NT2/D1 (cell line): ENCODE measurements around the gene MX2.

ENCODE experiments used
- DNase-seq: peaks from one replicate; pipeline ENCODE4 v3.0.0-alpha.2; 2011; ENCODE audit warnings: low read depth, low spot score
- H3K27me3 ChIP-seq: 2 replicates; pipeline ENCODE4 v1.6.0; 2011; ENCODE audit warnings: mild to moderate bottlenecking; ENCODE audit not compliant: insufficient read length, insufficient read depth
- H3K36me3 ChIP-seq: 2 replicates; pipeline ENCODE4 v1.6.1; 2011; ENCODE audit warnings: mild to moderate bottlenecking, low read length, mixed read lengths; ENCODE audit not compliant: insufficient read depth, insufficient read length
- H3K4me1 ChIP-seq: 2 replicates; pipeline ENCODE4 v1.5.1; 2011; ENCODE audit not compliant: insufficient read depth, insufficient read length
- H3K4me3 ChIP-seq: 2 replicates; pipeline ENCODE4 v1.5.1; 2011; ENCODE audit warnings: low read depth; ENCODE audit not compliant: insufficient read length
- H3K9ac ChIP-seq: 2 replicates; pipeline ENCODE4 v1.6.0; 2011; ENCODE audit warnings: low read depth; ENCODE audit not compliant: insufficient read length
- H3K9me3 ChIP-seq: 2 replicates; pipeline ENCODE4 v1.5.1; 2011; ENCODE audit warnings: mild to moderate bottlenecking, low read length; ENCODE audit not compliant: insufficient read depth
- SUZ12 ChIP-seq: IDR thresholded peaks from 2 replicates; pipeline ENCODE4 v1.6.1; 2011; ENCODE audit not compliant: insufficient read length, insufficient read depth; ENCODE audit errors: extremely low read depth
- YY1 ChIP-seq: IDR thresholded peaks from 2 replicates; pipeline ENCODE4 v1.6.1; 2011; ENCODE audit not compliant: insufficient read length, insufficient read depth
- ZNF274 ChIP-seq: IDR thresholded peaks from 2 replicates; pipeline ENCODE4 v1.6.1; 2011; ENCODE audit warnings: mild to moderate bottlenecking, low read depth, low read length

MX2 gene

DNA sequence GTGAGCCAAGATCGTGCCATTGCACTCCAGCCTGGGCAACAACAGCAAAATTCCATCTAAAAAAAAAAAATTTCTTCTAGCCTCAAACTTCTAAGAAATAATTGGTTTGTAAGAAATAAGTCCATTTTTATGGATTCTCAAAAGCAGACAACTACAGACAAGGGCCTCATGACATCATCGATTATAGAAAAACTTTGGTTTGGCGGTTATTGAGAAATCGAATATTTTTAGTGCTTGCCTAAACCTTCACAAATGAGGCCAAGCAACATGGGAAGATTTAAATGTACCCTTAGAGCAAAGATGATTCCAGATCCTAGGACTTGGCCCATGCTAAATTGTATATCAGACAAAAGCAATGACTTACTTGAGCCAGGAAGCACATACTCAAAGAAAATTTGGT lies 36.4 kb downstream of the MX2 start:
- peaks cover 12% of the 10 kb centered on the region for H3K4me1 ChIP-seq
- peaks cover 32% of the 10 kb centered on the region for H3K36me3 ChIP-seq
- no peaks in the 10 kb centered on the region for H3K9me3 ChIP-seq
- H3K27me3 ChIP-seq, result no peaks in the 10 kb centered on the region
- no peak for DNase-seq
- no peak overlapping the region for H3K4me3 ChIP-seq
- no peak overlapping the region for H3K9ac ChIP-seq
- TF ChIP-seq YY1 (no peak), ZNF274 (no peak), SUZ12 (no peak)

DNA sequence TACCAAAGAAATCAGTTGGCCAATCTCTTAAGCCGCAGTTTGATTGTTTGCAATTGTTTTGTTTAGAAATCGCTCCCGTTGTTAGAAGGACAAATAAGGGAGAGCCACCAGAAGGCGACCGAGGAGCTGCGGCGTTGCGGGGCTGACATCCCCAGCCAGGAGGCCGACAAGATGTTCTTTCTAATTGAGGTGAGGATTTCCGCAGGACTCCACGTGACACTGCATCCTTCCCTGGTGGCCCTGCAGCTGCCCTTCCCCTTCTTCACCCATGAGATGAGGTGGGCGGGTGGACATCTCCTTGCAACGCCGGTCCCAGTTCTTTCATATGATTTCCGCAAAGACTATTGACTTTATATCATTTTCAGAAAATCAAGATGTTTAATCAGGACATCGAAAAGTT lies 37.0 kb downstream of the MX2 start:
- no peak for DNase-seq
- TF ChIP-seq YY1 (no peak), SUZ12 (no peak), ZNF274 (no peak)
- H3K27me3 ChIP-seq, result no peaks in the 10 kb centered on the region
- H3K9me3 ChIP-seq, result no peaks in the 10 kb centered on the region
- H3K4me3 ChIP-seq, result no peak overlapping the region
- no peak overlapping the region for H3K9ac ChIP-seq
- H3K36me3 ChIP-seq, result peaks cover 38% of the 10 kb centered on the region
- peaks cover 12% of the 10 kb centered on the region for H3K4me1 ChIP-seq

DNA sequence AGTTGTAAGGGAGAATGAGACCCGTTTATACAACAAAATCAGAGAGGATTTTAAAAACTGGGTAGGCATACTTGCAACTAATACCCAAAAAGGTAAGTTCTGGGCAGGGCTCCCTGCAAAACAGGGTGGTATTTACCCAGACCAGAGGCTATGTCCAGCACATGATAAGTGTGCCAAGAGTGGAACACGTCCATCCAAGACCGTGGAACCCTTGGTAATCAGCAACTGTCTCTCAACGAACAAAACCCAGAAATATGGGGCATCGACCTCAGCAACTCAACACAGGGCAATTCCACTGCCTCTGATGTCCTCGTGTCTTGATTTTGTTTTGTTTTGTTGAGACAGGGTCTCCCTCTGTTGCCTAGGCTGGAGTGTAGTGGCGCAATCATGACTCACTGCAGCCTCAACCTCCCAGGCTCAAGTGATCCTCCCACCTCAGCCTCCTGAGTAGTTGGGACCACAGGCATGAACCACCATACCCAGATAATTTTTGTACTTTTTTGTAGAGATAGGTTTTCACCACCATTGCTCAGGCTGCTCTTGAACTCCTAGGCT lies 37.5 kb downstream of the MX2 start:
- Histone ChIP-seq H3K4me1 (peaks cover 15% of the 10 kb centered on the region), H3K27me3 (no peaks in the 10 kb centered on the region), H3K36me3 (peaks cover 42% of the 10 kb centered on the region)

DNA sequence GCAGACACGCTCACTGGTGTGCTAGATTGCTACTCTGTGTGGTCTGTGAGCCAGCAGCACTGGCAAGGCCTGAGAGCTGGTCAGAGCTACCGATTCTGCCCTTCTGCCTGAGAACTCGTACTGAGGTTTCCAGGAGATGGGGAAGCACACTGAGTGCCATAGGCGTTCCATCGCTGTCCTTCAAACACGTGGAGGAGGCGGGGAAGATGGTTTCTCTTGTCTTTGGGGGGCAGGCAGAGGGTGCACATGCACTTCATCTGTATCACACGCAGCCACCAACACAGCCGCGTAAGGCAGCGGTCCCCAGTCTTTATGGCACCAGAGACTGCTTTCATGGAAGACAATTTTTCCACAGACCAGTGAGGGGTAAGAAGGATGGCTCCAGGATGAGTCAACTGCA lies 40.4 kb downstream of the MX2 start:
- no peak for TF ChIP-seq SUZ12
- TF ChIP-seq ZNF274, result no peak
- no peak for TF ChIP-seq YY1
- peaks cover 7% of the 10 kb centered on the region for H3K4me1 ChIP-seq
- no peak overlapping the region for H3K4me3 ChIP-seq
- DNase-seq, result no peak
- no peaks in the 10 kb centered on the region for H3K9me3 ChIP-seq
- H3K36me3 ChIP-seq, result peaks cover 47% of the 10 kb centered on the region
- H3K9ac ChIP-seq, result no peak overlapping the region
- H3K27me3 ChIP-seq, result no peaks in the 10 kb centered on the region

More for the DNA sequence above, 37.5 kb downstream of the MX2 start:
- no peak for TF ChIP-seq ZNF274
- TF ChIP-seq YY1, result no peak
- no peak for TF ChIP-seq SUZ12
- no peak overlapping the region for H3K9ac ChIP-seq
- no peaks in the 10 kb centered on the region for H3K9me3 ChIP-seq
- no peak for DNase-seq
- no peak overlapping the region for H3K4me3 ChIP-seq

DNA sequence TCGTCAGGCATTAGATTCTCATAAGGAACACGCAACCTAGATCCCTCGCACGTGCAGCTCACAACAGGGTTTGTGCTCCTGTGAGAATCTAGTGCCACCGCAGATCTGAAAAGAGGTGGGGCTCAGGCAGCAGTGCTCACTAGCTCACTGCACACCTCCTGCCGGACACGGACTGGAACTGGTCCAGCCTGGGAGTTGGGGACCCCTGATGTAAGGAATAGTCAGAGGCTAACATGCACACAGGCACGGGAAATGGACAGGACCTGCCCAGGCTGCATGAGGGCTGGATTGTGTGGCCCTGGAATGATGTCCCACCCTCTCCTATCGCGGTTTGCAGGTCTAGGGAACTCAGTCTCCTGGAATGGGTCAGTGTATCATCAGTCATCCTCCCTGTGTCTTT lies 41.0 kb downstream of the MX2 start:
- no peak for DNase-seq
- H3K27me3 ChIP-seq, result no peaks in the 10 kb centered on the region
- H3K4me3 ChIP-seq, result no peak overlapping the region
- no peak for TF ChIP-seq ZNF274
- TF ChIP-seq SUZ12, result no peak
- TF ChIP-seq YY1, result no peak
- H3K9me3 ChIP-seq, result no peaks in the 10 kb centered on the region
- H3K4me1 ChIP-seq, result peaks cover 3% of the 10 kb centered on the region
- no peak overlapping the region for H3K9ac ChIP-seq
- peaks cover 43% of the 10 kb centered on the region for H3K36me3 ChIP-seq

DNA sequence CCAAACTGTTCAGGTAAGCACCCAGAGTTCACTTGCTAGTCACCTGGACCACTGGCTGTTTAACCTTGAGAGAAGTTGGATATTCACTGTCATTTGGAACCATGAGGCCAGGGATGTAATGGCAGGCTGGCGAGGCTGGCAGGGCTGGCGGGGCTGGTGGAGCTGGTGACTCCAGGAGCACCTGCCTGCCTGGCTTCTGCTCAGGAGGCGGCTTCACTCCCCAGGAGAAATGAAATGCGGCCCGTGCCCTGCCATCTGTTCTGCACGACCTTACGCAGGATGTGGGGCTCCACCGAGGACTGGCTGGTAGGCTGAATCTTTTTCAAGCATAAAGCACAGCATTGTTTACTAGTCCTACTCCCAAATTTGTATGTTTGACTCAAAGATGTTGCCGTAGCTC lies 41.5 kb downstream of the MX2 start:
- H3K9me3 ChIP-seq, result no peaks in the 10 kb centered on the region
- H3K4me3 ChIP-seq, result no peak overlapping the region
- H3K36me3 ChIP-seq, result peaks cover 47% of the 10 kb centered on the region
- H3K9ac ChIP-seq, result no peak overlapping the region
- H3K27me3 ChIP-seq, result no peaks in the 10 kb centered on the region
- DNase-seq, result no peak
- H3K4me1 ChIP-seq, result peaks cover 3% of the 10 kb centered on the region
- TF ChIP-seq SUZ12, result no peak
- TF ChIP-seq YY1, result no peak
- no peak for TF ChIP-seq ZNF274

DNA sequence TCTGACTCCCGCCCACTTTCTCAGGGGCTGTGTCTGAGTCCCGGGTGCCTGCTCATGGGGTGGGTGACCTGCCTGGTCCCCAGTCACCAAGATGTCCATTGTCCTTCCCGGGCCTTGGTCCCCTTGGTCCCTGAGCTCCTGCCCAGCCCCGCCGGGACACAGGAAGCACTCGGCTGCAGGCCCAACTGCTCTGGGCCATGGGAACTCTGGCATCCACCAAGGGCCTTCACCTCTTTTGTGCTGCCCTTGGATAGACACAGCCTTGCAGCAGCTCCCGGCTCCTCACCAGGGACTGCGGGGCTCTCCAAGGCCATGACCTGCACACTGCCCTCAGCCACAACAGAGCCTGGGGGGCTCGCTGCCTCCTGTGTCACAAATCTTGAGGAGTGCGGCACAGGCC lies 42.1 kb downstream of the MX2 start:
- H3K4me3 ChIP-seq, result no peak overlapping the region
- H3K4me1 ChIP-seq, result peaks cover 3% of the 10 kb centered on the region
- H3K36me3 ChIP-seq, result peaks cover 46% of the 10 kb centered on the region
- DNase-seq, result no peak
- no peak overlapping the region for H3K9ac ChIP-seq
- H3K9me3 ChIP-seq, result no peaks in the 10 kb centered on the region
- TF ChIP-seq ZNF274 (no peak), SUZ12 (no peak), YY1 (no peak)
- no peaks in the 10 kb centered on the region for H3K27me3 ChIP-seq

DNA sequence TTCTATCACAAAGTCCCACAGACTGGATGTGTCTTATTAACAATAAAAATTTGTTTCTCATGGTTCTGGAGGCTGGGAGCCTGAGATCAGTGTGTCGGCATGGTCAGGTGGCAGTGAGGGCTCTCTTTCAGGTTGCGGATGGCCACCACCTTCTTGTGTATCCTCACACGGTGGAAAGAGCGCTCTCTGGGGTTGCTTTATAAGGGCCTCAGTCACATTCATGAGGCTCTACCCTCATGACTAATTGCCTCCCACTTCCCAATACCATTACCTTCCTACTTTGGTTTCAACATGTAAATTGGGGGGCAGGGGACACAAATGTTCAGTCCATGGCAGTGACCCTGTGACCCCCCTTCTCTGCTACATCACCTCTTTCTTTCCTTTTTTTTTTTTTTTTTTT lies 43.5 kb downstream of the MX2 start:
- Histone ChIP-seq H3K36me3 (peaks cover 38% of the 10 kb centered on the region), H3K9ac (no peak overlapping the region), H3K9me3 (no peaks in the 10 kb centered on the region), H3K4me1 (peaks cover 3% of the 10 kb centered on the region), H3K4me3 (no peak overlapping the region), H3K27me3 (no peaks in the 10 kb centered on the region)
- DNase-seq, result no peak
- no peak for TF ChIP-seq SUZ12
- TF ChIP-seq YY1, result no peak
- TF ChIP-seq ZNF274, result no peak
